HEK293 (cell line): Measurements from ENCODE around the gene ICAM5.
A peak's percentile ranks its signal among the peaks of the same experiment; 100 is the strongest.

Experiments used
- CTCF ChIA-PET: fragments of 350-600 bp; formaldehyde crosslinking; extraction: SDS; loops from one replicate; lab custom pipeline; 2021; ENCODE audit warnings: antibody characterized with exemption; lab: Yijun Ruan, JAX
- POLR2A ChIA-PET: fragments of 300-600 bp; formaldehyde crosslinking; extraction: SDS; loops from one replicate; lab custom pipeline; 2020; ENCODE audit warnings: antibody characterized with exemption, inconsistent platforms; lab: Yijun Ruan, JAX
- H3K27ac ChIP-seq: fragments of 200-500 bp; sonication (Bioruptor generic); 2 replicates; pipeline ENCODE4 v1.5.1; 2014; ENCODE audit warnings: low read depth, low read length, control low read depth, inconsistent platforms; ENCODE audit errors: extremely low read depth
- H3K36me3 ChIP-seq, 2 experiments: fragments of 200-500 bp in 1 of 2; sonication (Bioruptor generic) in 1 of 2; 1 replicate in 1 of 2; 2 replicates in 1 of 2; pipeline ENCODE4 v1.5.1; 2014 to 2017; ENCODE audit warnings: inconsistent platforms in 2 of 2, low read length in 2 of 2; ENCODE audit not compliant: control insufficient read depth in 2 of 2, insufficient read depth in 1 of 2
- H3K4me1 ChIP-seq: fragments of 200-500 bp; sonication (Bioruptor generic); 2 replicates; pipeline ENCODE4 v1.5.1; 2014; ENCODE audit warnings: mild to moderate bottlenecking, low read length, inconsistent platforms; ENCODE audit not compliant: control insufficient read depth, insufficient read depth
- H3K4me3 ChIP-seq: 2 replicates; pipeline ENCODE4 v1.5.1; 2011; ENCODE audit warnings: low read depth, mild to moderate bottlenecking, control low read depth, low read length, moderate library complexity
- H3K9me3 ChIP-seq: fragments of 200-500 bp; sonication (Bioruptor generic); 2 replicates; pipeline ENCODE4 v1.5.1; 2014; ENCODE audit warnings: low read depth, low read length, inconsistent platforms; ENCODE audit not compliant: control insufficient read depth, insufficient read depth
- KLF8 ChIP-seq: fragments of 450-650 bp; formaldehyde crosslinking; IDR thresholded peaks from 2 replicates; pipeline ENCODE4 v1.5.1; 2016; ENCODE audit warnings: missing biosample characterization, missing genetic modification characterization
- OVOL3 ChIP-seq: fragments of 450-650 bp; formaldehyde crosslinking; IDR thresholded peaks from 2 replicates; pipeline ENCODE4 v1.5.1; 2016; ENCODE audit warnings: missing biosample characterization, missing genetic modification characterization
- SCRT1 ChIP-seq: fragments of 450-650 bp; formaldehyde crosslinking; IDR thresholded peaks from 2 replicates; pipeline ENCODE4 v1.5.1; 2016; ENCODE audit warnings: missing biosample characterization, missing genetic modification characterization, borderline replicate concordance
- SP2 ChIP-seq: fragments of 450-650 bp; formaldehyde crosslinking; IDR thresholded peaks from 2 replicates; pipeline ENCODE4 v1.5.1; 2016; ENCODE audit warnings: missing biosample characterization, missing genetic modification characterization
- SP3 ChIP-seq: fragments of 450-650 bp; formaldehyde crosslinking; IDR thresholded peaks from 2 replicates; pipeline ENCODE4 v1.5.1; 2016; ENCODE audit warnings: missing biosample characterization, missing genetic modification characterization
- WT1 ChIP-seq: fragments of 450-650 bp; formaldehyde crosslinking; IDR thresholded peaks from 2 replicates; pipeline ENCODE4 v1.5.1; 2016; ENCODE audit warnings: missing biosample characterization, missing genetic modification characterization
- ZBTB17 ChIP-seq: fragments of 450-650 bp; formaldehyde crosslinking; IDR thresholded peaks from 2 replicates; pipeline ENCODE4 v1.5.1; 2016; ENCODE audit warnings: missing biosample characterization, missing genetic modification characterization
- ZBTB48 ChIP-seq: fragments of 450-650 bp; formaldehyde crosslinking; IDR thresholded peaks from 2 replicates; pipeline ENCODE4 v1.5.1; 2016; ENCODE audit warnings: missing biosample characterization, missing genetic modification characterization
- ZBTB7A ChIP-seq: fragments of 450-650 bp; formaldehyde crosslinking; IDR thresholded peaks from 2 replicates; pipeline ENCODE4 v1.5.1; 2016; ENCODE audit warnings: low read depth, missing biosample characterization, missing genetic modification characterization
- ZBTB8A ChIP-seq: fragments of 450-650 bp; formaldehyde crosslinking; IDR thresholded peaks from 2 replicates; pipeline ENCODE4 v1.5.1; 2016; ENCODE audit warnings: missing biosample characterization, missing genetic modification characterization
- ZEB2 ChIP-seq: fragments of 450-650 bp; formaldehyde crosslinking; IDR thresholded peaks from 2 replicates; pipeline ENCODE4 v1.5.1; 2016; ENCODE audit warnings: missing biosample characterization, missing genetic modification characterization
- ZIC2 ChIP-seq: fragments of 450-650 bp; formaldehyde crosslinking; IDR thresholded peaks from 2 replicates; pipeline ENCODE4 v1.5.1; 2016; ENCODE audit warnings: missing biosample characterization, missing genetic modification characterization
- ZNF114 ChIP-seq: fragments of 450-650 bp; formaldehyde crosslinking; IDR thresholded peaks from 2 replicates; pipeline ENCODE4 v1.5.0; 2017; ENCODE audit warnings: missing biosample characterization, missing genetic modification characterization
- ZNF274 ChIP-seq, 2 experiments: fragments of 200-500 bp in 1 of 2; fragments of 450-650 bp in 1 of 2; sonication (Bioruptor generic) in 1 of 2; formaldehyde crosslinking in 1 of 2; IDR thresholded peaks; 2 replicates each; pipeline versions ENCODE4 v1.5.1 to v1.6.1; 2014 to 2016; ENCODE audit warnings: borderline replicate concordance in 1 of 2, inconsistent platforms in 1 of 2, low read length in 1 of 2, missing biosample characterization in 1 of 2, missing genetic modification characterization in 1 of 2
- ZNF423 ChIP-seq: fragments of 450-650 bp; formaldehyde crosslinking; IDR thresholded peaks from 2 replicates; pipeline ENCODE4 v1.5.1; 2016; ENCODE audit warnings: missing biosample characterization, missing genetic modification characterization
- ZNF473 ChIP-seq: fragments of 450-650 bp; formaldehyde crosslinking; IDR thresholded peaks from 2 replicates; pipeline ENCODE4 v1.5.1; 2017; ENCODE audit warnings: missing biosample characterization, missing genetic modification characterization
- ZNF530 ChIP-seq: fragments of 450-650 bp; formaldehyde crosslinking; IDR thresholded peaks from 2 replicates; pipeline ENCODE4 v1.5.1; 2016; ENCODE audit warnings: low read depth, missing biosample characterization, missing genetic modification characterization
- ZNF571 ChIP-seq: fragments of 450-650 bp; formaldehyde crosslinking; IDR thresholded peaks from 2 replicates; pipeline ENCODE4 v1.5.0; 2017; ENCODE audit warnings: missing biosample characterization, missing genetic modification characterization
- ZNF629 ChIP-seq: fragments of 450-650 bp; formaldehyde crosslinking; IDR thresholded peaks from 2 replicates; pipeline ENCODE4 v1.5.1; 2017; ENCODE audit warnings: missing biosample characterization, missing genetic modification characterization
- ZNF791 ChIP-seq: fragments of 450-650 bp; formaldehyde crosslinking; IDR thresholded peaks from 2 replicates; pipeline ENCODE4 v1.5.1; 2016; ENCODE audit warnings: missing biosample characterization, missing genetic modification characterization
- ZSCAN16 ChIP-seq: fragments of 450-650 bp; formaldehyde crosslinking; IDR thresholded peaks from 2 replicates; pipeline ENCODE4 v1.5.1; 2016; ENCODE audit warnings: missing biosample characterization, missing genetic modification characterization
- TF ChIP-seq, protein P1 (sequence below): fragments of 450-650 bp; formaldehyde crosslinking; IDR thresholded peaks from 2 replicates; pipeline ENCODE4 v1.5.1; 2017; ENCODE audit warnings: missing biosample characterization, missing genetic modification characterization
- TF ChIP-seq, protein P2 (sequence below): fragments of 450-650 bp; formaldehyde crosslinking; optimal IDR thresholded peaks from 2 replicates; pipeline ENCODE3; 2016; ENCODE audit warnings: missing biosample characterization, mild to moderate bottlenecking, missing genetic modification characterization
- TF ChIP-seq, protein P3 (sequence below): fragments of 450-650 bp; formaldehyde crosslinking; IDR thresholded peaks from 2 replicates; pipeline ENCODE4 v1.5.1; 2017; ENCODE audit warnings: missing biosample characterization, missing genetic modification characterization
- TF ChIP-seq, protein P4 (sequence below): fragments of 450-650 bp; formaldehyde crosslinking; IDR thresholded peaks from 2 replicates; pipeline ENCODE4 v1.5.1; 2017; ENCODE audit warnings: missing biosample characterization, missing genetic modification characterization

Gene ICAM5

DNA sequence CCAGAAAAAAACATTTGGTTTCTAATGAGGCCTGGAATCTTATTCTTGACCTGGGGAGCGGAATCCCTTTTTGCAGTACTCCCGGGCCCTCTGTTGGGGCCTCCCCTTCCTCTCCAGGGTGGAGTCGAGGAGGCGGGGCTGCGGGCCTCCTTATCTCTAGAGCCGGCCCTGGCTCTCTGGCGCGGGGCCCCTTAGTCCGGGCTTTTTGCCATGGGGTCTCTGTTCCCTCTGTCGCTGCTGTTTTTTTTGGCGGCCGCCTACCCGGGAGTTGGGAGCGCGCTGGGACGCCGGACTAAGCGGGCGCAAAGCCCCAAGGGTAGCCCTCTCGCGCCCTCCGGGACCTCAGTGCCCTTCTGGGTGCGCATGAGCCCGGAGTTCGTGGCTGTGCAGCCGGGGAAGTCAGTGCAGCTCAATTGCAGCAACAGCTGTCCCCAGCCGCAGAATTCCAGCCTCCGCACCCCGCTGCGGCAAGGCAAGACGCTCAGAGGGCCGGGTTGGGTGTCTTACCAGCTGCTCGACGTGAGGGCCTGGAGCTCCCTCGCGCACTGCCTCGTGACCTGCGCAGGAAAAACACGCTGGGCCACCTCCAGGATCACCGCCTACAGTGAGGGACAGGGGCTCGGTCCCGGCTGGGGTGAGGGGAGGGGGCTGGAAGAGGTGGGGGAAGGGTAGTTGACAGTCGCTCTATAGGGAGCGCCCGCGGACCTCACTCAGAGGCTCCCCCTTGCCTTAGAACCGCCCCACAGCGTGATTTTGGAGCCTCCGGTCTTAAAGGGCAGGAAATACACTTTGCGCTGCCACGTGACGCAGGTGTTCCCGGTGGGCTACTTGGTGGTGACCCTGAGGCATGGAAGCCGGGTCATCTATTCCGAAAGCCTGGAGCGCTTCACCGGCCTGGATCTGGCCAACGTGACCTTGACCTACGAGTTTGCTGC lies 2.7 kb upstream of the ICAM5 start, which contains the start of gene ICAM4 (continued):
- peak; percentile 74; the same call in 1 of the 2 replicates for TF ChIP-seq SP3
- TF ChIP-seq ZNF571, result no peak
- TF ChIP-seq ZNF473 (tag by site-specific recombination), result no peak
- no peak for TF ChIP-seq ZNF530 (tag by site-specific recombination)

DNA sequence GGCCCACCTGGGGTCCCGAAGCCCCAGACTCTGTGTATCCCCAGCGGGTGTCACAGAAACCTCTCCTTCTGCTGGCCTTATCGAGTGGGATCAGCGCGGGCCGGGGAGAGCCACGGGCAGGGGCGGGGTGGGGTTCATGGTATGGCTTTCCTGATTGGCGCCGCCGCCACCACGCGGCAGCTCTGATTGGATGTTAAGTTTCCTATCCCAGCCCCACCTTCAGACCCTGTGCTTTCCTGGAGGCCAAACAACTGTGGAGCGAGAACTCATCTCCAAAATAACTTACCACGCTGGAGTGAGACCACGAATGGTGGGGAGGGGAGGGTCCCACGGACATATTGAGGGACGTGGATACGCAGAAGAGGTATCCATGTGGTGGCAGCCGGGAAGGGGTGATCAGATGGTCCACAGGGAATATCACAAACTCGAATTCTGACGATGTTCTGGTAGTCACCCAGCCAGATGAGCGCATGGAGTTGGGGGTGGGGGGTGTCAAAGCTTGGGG lies 1.0 kb upstream of the ICAM5 start:
- POLR2A ChIA-PET, result interaction anchor here (0.5 to 1.7 kb wide), 9 partner anchors 12 to 1120 kb away, joined by 4 to 21 read pairs (median 7); partner anchors contain the start of genes ICAM1, RAVER1 and TYK2

DNA sequence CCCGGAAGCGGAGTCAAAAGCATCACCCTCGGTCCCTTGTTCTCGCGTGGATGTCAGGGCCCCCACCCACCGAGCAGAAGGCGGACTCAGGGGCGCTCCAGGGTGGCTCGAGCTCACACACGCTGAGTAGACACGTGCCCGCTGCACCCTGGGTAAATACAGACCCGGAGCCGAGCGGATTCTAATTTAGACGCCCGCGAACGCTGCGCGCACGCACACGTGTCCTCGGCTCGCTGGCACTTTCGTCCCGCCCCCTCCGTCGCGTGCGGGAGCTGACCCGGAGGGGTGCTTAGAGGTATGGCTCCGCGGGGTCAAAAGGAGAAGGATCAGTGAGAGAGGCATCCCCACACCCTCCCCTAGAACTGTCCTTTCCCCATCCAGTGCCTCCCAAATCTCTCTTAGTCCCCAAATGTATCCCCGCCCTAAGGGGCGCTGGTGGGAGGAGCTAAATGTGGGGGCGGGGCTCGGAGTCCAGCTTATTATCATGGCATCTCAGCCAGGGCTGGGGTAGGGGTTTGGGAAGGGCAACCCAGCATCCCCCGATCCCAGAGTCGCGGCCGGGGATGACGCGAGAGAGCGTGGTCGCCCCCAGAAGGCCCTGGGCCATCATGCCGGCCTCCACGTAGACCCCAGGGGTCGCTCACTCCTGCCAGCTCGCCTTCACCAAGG lies 451 bp upstream of the ICAM5 start:
- POLR2A ChIA-PET, result interaction anchor here (0.5 to 1.7 kb wide), 16 partner anchors 12 to 1119 kb away, joined by 3 to 21 read pairs (median 4); partner anchors contain the start of genes ICAM1, RAVER1 and TYK2
- H3K36me3 ChIP-seq, result peaks cover 0 to 3% of the 10 kb centered on the region in 2 experiments; a peak in 1 of 3 replicates
- peaks cover 4% of the 10 kb centered on the region; the same call in 1 of the 2 replicates for H3K4me1 ChIP-seq
- H3K9me3 ChIP-seq, result no peaks in the 10 kb centered on the region
- CTCF ChIA-PET, result interaction anchor here (0.6 to 3.2 kb wide), 13 partner anchors 9 to 260 kb away, joined by 3 to 13 read pairs (median 4); partner anchors contain the start of gene ICAM1
- no peak overlapping the region for H3K27ac ChIP-seq
- peak overlapping the region; percentile 33 for H3K4me3 ChIP-seq
- TF ChIP-seq, protein P1, sequence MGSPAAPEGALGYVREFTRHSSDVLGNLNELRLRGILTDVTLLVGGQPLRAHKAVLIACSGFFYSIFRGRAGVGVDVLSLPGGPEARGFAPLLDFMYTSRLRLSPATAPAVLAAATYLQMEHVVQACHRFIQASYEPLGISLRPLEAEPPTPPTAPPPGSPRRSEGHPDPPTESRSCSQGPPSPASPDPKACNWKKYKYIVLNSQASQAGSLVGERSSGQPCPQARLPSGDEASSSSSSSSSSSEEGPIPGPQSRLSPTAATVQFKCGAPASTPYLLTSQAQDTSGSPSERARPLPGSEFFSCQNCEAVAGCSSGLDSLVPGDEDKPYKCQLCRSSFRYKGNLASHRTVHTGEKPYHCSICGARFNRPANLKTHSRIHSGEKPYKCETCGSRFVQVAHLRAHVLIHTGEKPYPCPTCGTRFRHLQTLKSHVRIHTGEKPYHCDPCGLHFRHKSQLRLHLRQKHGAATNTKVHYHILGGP (tag by site-specific recombination), result no peak
- peak; percentile 34; the same call in 1 of the 2 replicates for TF ChIP-seq ZBTB8A (tag by site-specific recombination)
- peak; percentile 75 for TF ChIP-seq SP2
- peak; percentile 46; the same call in 1 of the 2 replicates for TF ChIP-seq KLF8 (tag by site-specific recombination)
- TF ChIP-seq ZNF274 (IDR thresholded peaks at IDR 0.05; ENCODE audit: low read length), result no peak
- no peak for TF ChIP-seq ZNF274 (tag by site-specific recombination; IDR thresholded peaks at IDR 0.05; ENCODE audit: borderline replicate concordance)
- TF ChIP-seq, protein P2, sequence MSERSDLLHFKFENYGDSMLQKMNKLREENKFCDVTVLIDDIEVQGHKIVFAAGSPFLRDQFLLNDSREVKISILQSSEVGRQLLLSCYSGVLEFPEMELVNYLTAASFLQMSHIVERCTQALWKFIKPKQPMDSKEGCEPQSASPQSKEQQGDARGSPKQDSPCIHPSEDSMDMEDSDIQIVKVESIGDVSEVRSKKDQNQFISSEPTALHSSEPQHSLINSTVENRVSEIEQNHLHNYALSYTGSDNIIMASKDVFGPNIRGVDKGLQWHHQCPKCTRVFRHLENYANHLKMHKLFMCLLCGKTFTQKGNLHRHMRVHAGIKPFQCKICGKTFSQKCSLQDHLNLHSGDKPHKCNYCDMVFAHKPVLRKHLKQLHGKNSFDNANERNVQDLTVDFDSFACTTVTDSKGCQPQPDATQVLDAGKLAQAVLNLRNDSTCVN (tag by site-specific recombination), result peak; percentile 78
- peak; percentile 33; the same call in 1 of the 2 replicates for TF ChIP-seq ZBTB7A (tag by site-specific recombination)
- TF ChIP-seq, protein P3, sequence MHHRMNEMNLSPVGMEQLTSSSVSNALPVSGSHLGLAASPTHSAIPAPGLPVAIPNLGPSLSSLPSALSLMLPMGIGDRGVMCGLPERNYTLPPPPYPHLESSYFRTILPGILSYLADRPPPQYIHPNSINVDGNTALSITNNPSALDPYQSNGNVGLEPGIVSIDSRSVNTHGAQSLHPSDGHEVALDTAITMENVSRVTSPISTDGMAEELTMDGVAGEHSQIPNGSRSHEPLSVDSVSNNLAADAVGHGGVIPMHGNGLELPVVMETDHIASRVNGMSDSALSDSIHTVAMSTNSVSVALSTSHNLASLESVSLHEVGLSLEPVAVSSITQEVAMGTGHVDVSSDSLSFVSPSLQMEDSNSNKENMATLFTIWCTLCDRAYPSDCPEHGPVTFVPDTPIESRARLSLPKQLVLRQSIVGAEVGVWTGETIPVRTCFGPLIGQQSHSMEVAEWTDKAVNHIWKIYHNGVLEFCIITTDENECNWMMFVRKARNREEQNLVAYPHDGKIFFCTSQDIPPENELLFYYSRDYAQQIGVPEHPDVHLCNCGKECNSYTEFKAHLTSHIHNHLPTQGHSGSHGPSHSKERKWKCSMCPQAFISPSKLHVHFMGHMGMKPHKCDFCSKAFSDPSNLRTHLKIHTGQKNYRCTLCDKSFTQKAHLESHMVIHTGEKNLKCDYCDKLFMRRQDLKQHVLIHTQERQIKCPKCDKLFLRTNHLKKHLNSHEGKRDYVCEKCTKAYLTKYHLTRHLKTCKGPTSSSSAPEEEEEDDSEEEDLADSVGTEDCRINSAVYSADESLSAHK (tag by site-specific recombination), result peak; percentile 15; the same call in 1 of the 2 replicates
- TF ChIP-seq ZEB2 (tag by site-specific recombination), result peak; percentile 60
- TF ChIP-seq, protein P4, sequence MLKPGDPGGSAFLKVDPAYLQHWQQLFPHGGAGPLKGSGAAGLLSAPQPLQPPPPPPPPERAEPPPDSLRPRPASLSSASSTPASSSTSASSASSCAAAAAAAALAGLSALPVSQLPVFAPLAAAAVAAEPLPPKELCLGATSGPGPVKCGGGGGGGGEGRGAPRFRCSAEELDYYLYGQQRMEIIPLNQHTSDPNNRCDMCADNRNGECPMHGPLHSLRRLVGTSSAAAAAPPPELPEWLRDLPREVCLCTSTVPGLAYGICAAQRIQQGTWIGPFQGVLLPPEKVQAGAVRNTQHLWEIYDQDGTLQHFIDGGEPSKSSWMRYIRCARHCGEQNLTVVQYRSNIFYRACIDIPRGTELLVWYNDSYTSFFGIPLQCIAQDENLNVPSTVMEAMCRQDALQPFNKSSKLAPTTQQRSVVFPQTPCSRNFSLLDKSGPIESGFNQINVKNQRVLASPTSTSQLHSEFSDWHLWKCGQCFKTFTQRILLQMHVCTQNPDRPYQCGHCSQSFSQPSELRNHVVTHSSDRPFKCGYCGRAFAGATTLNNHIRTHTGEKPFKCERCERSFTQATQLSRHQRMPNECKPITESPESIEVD (tag by site-specific recombination), result no peak
- no peak for TF ChIP-seq ZSCAN16 (tag by site-specific recombination)
- peak; percentile 60; the same call in 1 of the 2 replicates for TF ChIP-seq ZNF629
- no peak for TF ChIP-seq ZBTB17
- no peak for TF ChIP-seq OVOL3 (tag by site-specific recombination)
- no peak for TF ChIP-seq ZNF791 (tag by site-specific recombination)
- TF ChIP-seq ZIC2 (tag by site-specific recombination), result peak; percentile 81
- no peak for TF ChIP-seq ZNF571
- TF ChIP-seq SCRT1 (tag by site-specific recombination), result no peak
- no peak for TF ChIP-seq ZNF114 (tag by site-specific recombination)

More for the DNA sequence above, 1.0 kb upstream of the ICAM5 start:
- no peak overlapping the region for H3K4me3 ChIP-seq
- H3K9me3 ChIP-seq, result no peaks in the 10 kb centered on the region
- TF ChIP-seq ZBTB48 (tag by site-specific recombination), result 0 out of 2 replicates have a peak, but pooled peaks have one; percentile 7
- TF ChIP-seq WT1 (tag by site-specific recombination), result no peak
- TF ChIP-seq ZNF423 (tag by site-specific recombination), result no peak
- TF ChIP-seq, all 188 proteins: peak for 1
- CTCF ChIA-PET, result interaction anchor here (0.7 to 3.2 kb wide), 10 partner anchors 18 to 128 kb away, joined by 3 to 13 read pairs (median 4); partner anchors contain the start of gene ICAM1
- H3K36me3 ChIP-seq, result no peaks in the 10 kb centered on the region
- H3K4me1 ChIP-seq, result peaks cover 4% of the 10 kb centered on the region; the same call in 1 of the 2 replicates
- no peak overlapping the region for H3K27ac ChIP-seq
